GM12892 (cell line): ENCODE data around the gene SERAC1.

ENCODE experiments used
- POLR2AphosphoS5 ChIP-seq: IDR thresholded peaks from 2 replicates; pipeline ENCODE4 v1.6.1; 2011; ENCODE audit warnings: low read depth, low read length, control low read depth
- TAF1 ChIP-seq: IDR thresholded peaks from 2 replicates; pipeline ENCODE4 v1.6.1; 2011; ENCODE audit warnings: low read depth, mild to moderate bottlenecking, control low read depth, low read length, borderline replicate concordance

GRCh38 chr6:158121335-158121734 is 46.7 kb downstream of the SERAC1 start:
- TF ChIP-seq TAF1: no peak
- TF ChIP-seq POLR2AphosphoS5: no peak
